Activated CD4-positive, alpha-beta T cell treated with anti-CD3 and anti-CD28 coated beads, Interleukin-2, amount 50 U/mL, for 48 hours (primary cell): Measurements from ENCODE around the gene EEF2.
"Not testable (repeated sequence)": the region's sequence is repeated elsewhere in the genome, so short reads cannot be mapped to it uniquely, and the experiment has no call there.

ENCODE experiments used
- DNase-seq, 2 experiments: peaks; one replicate each; pipeline ENCODE4 v3.0.0-alpha.2; 2020

The EEF2 gene

GRCh38 chr19:3944018-3944721 lies 41.1 kb downstream of the EEF2 start:
- DNase-seq = no peak

- DNase-seq = no peak
Observed at GRCh38 chr19:3942790-3943409, 42.4 kb downstream of the EEF2 start.

- DNase-seq = not testable (repeated sequence)
Observed at GRCh38 chr19:3938300-3938950, 46.8 kb downstream of the EEF2 start.

- no peak for DNase-seq
Observed at GRCh38 chr19:3936506-3937442, 48.5 kb downstream of the EEF2 start.

- DNase-seq = peak; percentile 5 to 11
Observed at GRCh38 chr19:3932931-3933810, 52.1 kb downstream of the EEF2 start, which contains the start of gene NMRK2. TSS of gene NMRK2 (plus strand) at chr19:3933069. CDS start at chr19:3933672, 603 bp downstream.

GRCh38 chr19:3931041-3931440 lies 54.2 kb downstream of the EEF2 start:
- no peak for DNase-seq
